ENCODE results near the gene NXNL1.
"Not testable (repeated sequence)": the region's sequence is repeated elsewhere in the genome, so short reads cannot be mapped to it uniquely, and the experiment has no call there.

NXNL1 gene

GRCh38 chr19:17460372-17461230 is at the start of gene NXNL1:
Gene NXNL1, minus strand, starts transcription at chr19:17460926. Its CDS starts 57 bp downstream, at chr19:17460869.
- no peak for DNase-seq

GRCh38 chr19:17508558-17508933 is 47.8 kb upstream of the NXNL1 start:
- not testable (repeated sequence) for DNase-seq

- DNase-seq: no peak
Observed at GRCh38 chr19:17506745-17507144, 46.0 kb upstream of the NXNL1 start.

GRCh38 chr19:17505223-17505622 is 44.5 kb upstream of the NXNL1 start:
- no peak for DNase-seq

- DNase-seq: no peak
Observed at GRCh38 chr19:17504456-17504855, 43.7 kb upstream of the NXNL1 start.

GRCh38 chr19:17504030-17504429 is 43.3 kb upstream of the NXNL1 start:
- no peak for DNase-seq

- no peak for DNase-seq
Observed at GRCh38 chr19:17503240-17503639, 42.5 kb upstream of the NXNL1 start.

- DNase-seq: no peak
Observed at GRCh38 chr19:17500447-17501198, 39.9 kb upstream of the NXNL1 start.

GRCh38 chr19:17499648-17500446 is 39.1 kb upstream of the NXNL1 start:
- no peak for DNase-seq

- not testable (repeated sequence) for DNase-seq
Observed at GRCh38 chr19:17499025-17499424, 38.3 kb upstream of the NXNL1 start.

GRCh38 chr19:17497149-17497798 is 36.5 kb upstream of the NXNL1 start:
- no peak for DNase-seq

- DNase-seq: peak; percentile 17
Observed at GRCh38 chr19:17496337-17496997, 35.7 kb upstream of the NXNL1 start.

GRCh38 chr19:17495639-17496296 is 35.0 kb upstream of the NXNL1 start:
- no peak for DNase-seq

GRCh38 chr19:17491287-17491686 is 30.6 kb upstream of the NXNL1 start:
- DNase-seq: no peak

GRCh38 chr19:17490411-17490810 is 29.7 kb upstream of the NXNL1 start:
- DNase-seq: no peak

GRCh38 chr19:17489392-17490030 is 28.8 kb upstream of the NXNL1 start:
- no peak for DNase-seq

GRCh38 chr19:17488593-17489391 is 28.1 kb upstream of the NXNL1 start:
- DNase-seq: no peak

- DNase-seq: no peak
Observed at GRCh38 chr19:17487284-17488121, 26.8 kb upstream of the NXNL1 start.

- no peak for DNase-seq
Observed at GRCh38 chr19:17486545-17487240, 26.0 kb upstream of the NXNL1 start.

Data from NCI-H2107 (cell line).